NK-92 treated with Interleukin-12 subunit alpha and Interleukin-12 subunit beta, amount 100 ng/mL, for 24 hours (cell line): ENCODE measurements around the gene CNTNAP2.

ENCODE experiments used
- DNase-seq: peaks from one replicate; lab custom pipeline; 2025; lab: John Stamatoyannopoulos, UW

CNTNAP2 gene

GRCh38 chr7:148104136-148104716 is 1987.6 kb downstream of the CNTNAP2 start:
- no peak for DNase-seq

GRCh38 chr7:148104924-148105323 is 1988.3 kb downstream of the CNTNAP2 start:
- DNase-seq: no peak

- no peak for DNase-seq
Observed at GRCh38 chr7:148105853-148106252, 1989.3 kb downstream of the CNTNAP2 start.

GRCh38 chr7:148107443-148108127 is 1991.0 kb downstream of the CNTNAP2 start:
- no peak for DNase-seq

GRCh38 chr7:148108381-148108780 is 1991.8 kb downstream of the CNTNAP2 start:
- DNase-seq: no peak

GRCh38 chr7:148110097-148110868 is 1993.7 kb downstream of the CNTNAP2 start:
- DNase-seq: no peak

GRCh38 chr7:148114804-148115203 is 1998.2 kb downstream of the CNTNAP2 start:
- no peak for DNase-seq

GRCh38 chr7:148115308-148115707 is 1998.7 kb downstream of the CNTNAP2 start:
- DNase-seq: no peak

- DNase-seq: no peak
Observed at GRCh38 chr7:148116195-148116594, 1999.6 kb downstream of the CNTNAP2 start.

GRCh38 chr7:148116829-148117403 is 2000.3 kb downstream of the CNTNAP2 start:
- no peak for DNase-seq

- no peak for DNase-seq
Observed at GRCh38 chr7:148118371-148118770, 2001.8 kb downstream of the CNTNAP2 start.

- no peak for DNase-seq
Observed at GRCh38 chr7:148121401-148121800, 2004.8 kb downstream of the CNTNAP2 start.

- no peak for DNase-seq
Observed at GRCh38 chr7:148121847-148122246, 2005.2 kb downstream of the CNTNAP2 start.

GRCh38 chr7:148124477-148124876 is 2007.9 kb downstream of the CNTNAP2 start:
- DNase-seq: no peak

- DNase-seq: no peak
Observed at GRCh38 chr7:148127374-148127773, 2010.8 kb downstream of the CNTNAP2 start.

- no peak for DNase-seq
Observed at GRCh38 chr7:148129023-148129422, 2012.4 kb downstream of the CNTNAP2 start.

- no peak for DNase-seq
Observed at GRCh38 chr7:148135116-148135515, 2018.5 kb downstream of the CNTNAP2 start.

- DNase-seq: no peak
Observed at GRCh38 chr7:148135997-148136396, 2019.4 kb downstream of the CNTNAP2 start.

- no peak for DNase-seq
Observed at GRCh38 chr7:148142660-148143248, 2026.2 kb downstream of the CNTNAP2 start.

GRCh38 chr7:148144827-148145226 is 2028.2 kb downstream of the CNTNAP2 start:
- DNase-seq: no peak

GRCh38 chr7:148146346-148146745 is 2029.7 kb downstream of the CNTNAP2 start:
- DNase-seq: no peak

GRCh38 chr7:148147438-148147837 is 2030.8 kb downstream of the CNTNAP2 start:
- DNase-seq: no peak
